Loucy (cell line): Measurements from ENCODE around the gene CROCC2.

Experiments used
- H2AFZ ChIP-seq: fragments of 200-600 bp; sonication (generic); 2 replicates; pipeline ENCODE4 v1.6.0; 2016; ENCODE audit warnings: antibody characterized with exemption, mild to moderate bottlenecking, low read length, moderate library complexity
- H3F3A ChIP-seq: fragments of 200-600 bp; 2 replicates; pipeline ENCODE4 v1.6.0; 2016; ENCODE audit warnings: antibody characterized with exemption, low read depth, mild to moderate bottlenecking
- H3K27me3 ChIP-seq: fragments of 200-600 bp; sonication (generic); 2 replicates; pipeline ENCODE4 v1.6.1; 2014; ENCODE audit warnings: low read length, mild to moderate bottlenecking; ENCODE audit not compliant: insufficient read depth, poor library complexity, severe bottlenecking
- H3K36me3 ChIP-seq: fragments of 200-600 bp; sonication (generic); 2 replicates; pipeline ENCODE4 v1.6.1; 2016; ENCODE audit warnings: low read length; ENCODE audit not compliant: insufficient read depth
- H3K4me1 ChIP-seq: fragments of 200-600 bp; sonication (generic); 2 replicates; pipeline ENCODE4 v1.5.1; 2014; ENCODE audit warnings: low read length, mild to moderate bottlenecking; ENCODE audit not compliant: insufficient read depth, poor library complexity, severe bottlenecking
- H3K4me2 ChIP-seq: fragments of 200-600 bp; sonication (generic); 2 replicates; pipeline ENCODE4 v1.6.0; 2014; ENCODE audit warnings: antibody characterized with exemption, low read length, low read depth, mild to moderate bottlenecking; ENCODE audit not compliant: poor library complexity, severe bottlenecking
- H3K4me3 ChIP-seq: fragments of 200-600 bp; sonication (generic); 2 replicates; pipeline ENCODE4 v1.5.1; 2014; ENCODE audit warnings: low read length, mild to moderate bottlenecking, mixed read lengths; ENCODE audit not compliant: poor library complexity, severe bottlenecking
- H3K79me2 ChIP-seq: fragments of 200-600 bp; sonication (generic); 2 replicates; pipeline ENCODE4 v1.6.1; 2014; ENCODE audit warnings: low read length; ENCODE audit not compliant: insufficient read depth
- H3K9ac ChIP-seq: fragments of 200-600 bp; sonication (generic); 2 replicates; pipeline ENCODE4 v1.6.0; 2014; ENCODE audit warnings: mild to moderate bottlenecking, low read depth, low read length, moderate library complexity; ENCODE audit not compliant: poor library complexity, severe bottlenecking
- H3K9me2 ChIP-seq: fragments of 200-600 bp; sonication (generic); replicated peaks from 2 replicates; pipeline ENCODE4 v1.6.1; 2016; ENCODE audit warnings: low read depth, low read length, mixed read lengths
- H3K9me3 ChIP-seq: fragments of 200-600 bp; sonication (generic); 2 replicates; pipeline ENCODE4 v1.6.1; 2014; ENCODE audit warnings: mild to moderate bottlenecking, antibody characterized with exemption, low read length, low read depth; ENCODE audit not compliant: insufficient read depth
- H4K20me1 ChIP-seq: fragments of 200-600 bp; sonication (generic); 2 replicates; pipeline ENCODE4 v1.6.0; 2014; ENCODE audit warnings: antibody characterized with exemption, low read length, mild to moderate bottlenecking; ENCODE audit not compliant: insufficient read depth, poor library complexity, severe bottlenecking
- CTCF ChIP-seq: fragments of 200-600 bp; sonication (generic); conservative IDR thresholded peaks from 2 replicates; pipeline ENCODE4 v1.5.1; 2014; ENCODE audit warnings: mild to moderate bottlenecking, antibody characterized with exemption, low read length
- EZH2phosphoT487 ChIP-seq: fragments of 200-600 bp; IDR thresholded peaks from 2 replicates; pipeline ENCODE4 v1.6.1; 2018; ENCODE audit warnings: antibody characterized with exemption, mild to moderate bottlenecking, moderate library complexity, borderline replicate concordance

The CROCC2 gene

GRCh38 chr2:241014764-241015163 lies 108.6 kb downstream of the CROCC2 start:
- no peak overlapping the region for H2AFZ ChIP-seq
- H3K4me2 ChIP-seq = no peak overlapping the region
- no peak for TF ChIP-seq EZH2phosphoT487
- no peak for TF ChIP-seq CTCF
- H3K27me3 ChIP-seq = no peaks in the 10 kb centered on the region
- no peaks in the 10 kb centered on the region for H3K9me2 ChIP-seq
- no peaks in the 10 kb centered on the region for H3K79me2 ChIP-seq
- no peak overlapping the region for H3K4me3 ChIP-seq
- peaks cover 2% of the 10 kb centered on the region; the same call in 1 of the 2 replicates for H3K9me3 ChIP-seq
- H3F3A ChIP-seq = no peaks in the 10 kb centered on the region
- H4K20me1 ChIP-seq = no peaks in the 10 kb centered on the region
- no peaks in the 10 kb centered on the region for H3K4me1 ChIP-seq
- no peaks in the 10 kb centered on the region for H3K36me3 ChIP-seq
- H3K9ac ChIP-seq = no peak overlapping the region

DNA sequence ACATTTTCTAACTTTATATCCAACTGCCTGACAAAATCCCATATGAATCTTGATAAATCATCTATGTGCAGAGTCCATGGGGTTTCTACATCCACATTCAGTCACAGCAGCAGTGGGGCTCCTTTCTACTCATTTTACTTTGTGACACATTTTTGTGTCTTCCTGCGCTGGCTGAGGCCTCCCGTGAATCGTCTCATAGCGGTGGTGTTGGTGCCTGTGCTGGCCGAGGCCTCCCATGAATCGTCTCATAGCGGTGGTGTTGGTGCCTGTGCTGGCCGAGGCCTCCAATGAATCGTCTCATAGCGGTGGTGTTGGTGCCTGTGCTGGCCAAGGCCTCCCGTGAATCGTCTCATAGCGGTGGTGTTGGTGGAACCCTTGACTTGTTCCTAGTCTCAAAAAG lies 109.3 kb downstream of the CROCC2 start:
- Histone ChIP-seq H3K27me3 (no peaks in the 10 kb centered on the region), H4K20me1 (no peaks in the 10 kb centered on the region), H3K4me1 (no peaks in the 10 kb centered on the region)

DNA sequence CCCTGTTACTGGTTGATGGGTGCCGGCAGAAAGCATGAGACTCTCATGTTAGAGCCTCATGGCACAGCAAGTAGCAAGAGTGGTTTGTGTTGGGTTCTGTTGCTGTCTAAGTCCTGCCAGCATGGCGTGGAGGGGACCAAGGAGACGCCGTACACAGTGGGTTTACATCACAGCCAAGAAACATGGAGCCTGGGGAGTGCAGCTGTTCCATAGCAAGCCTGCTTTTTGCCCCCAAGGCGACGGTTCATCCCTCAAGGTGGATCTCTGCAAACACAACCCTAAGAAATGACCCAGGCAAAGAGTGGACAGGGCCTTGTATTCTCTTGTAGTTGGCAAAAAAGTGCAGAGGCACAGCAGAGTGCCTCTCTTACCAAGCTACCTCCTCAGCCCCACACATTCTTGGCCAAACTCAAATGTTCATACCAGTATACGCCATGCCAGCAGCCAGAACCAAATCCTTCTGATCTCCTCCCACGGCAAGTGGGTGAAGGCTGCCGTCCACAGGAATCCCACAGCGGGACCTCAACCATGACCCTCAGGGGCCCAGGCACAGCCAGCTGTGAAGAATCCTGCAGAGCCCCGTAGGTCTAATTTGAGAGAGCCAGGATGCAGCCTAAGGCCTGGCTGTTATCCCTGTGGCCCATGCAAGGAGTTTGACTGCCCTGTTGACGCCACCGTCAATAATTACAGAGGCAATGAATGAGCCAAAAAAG lies 111.2 kb downstream of the CROCC2 start:
- no peaks in the 10 kb centered on the region for H3F3A ChIP-seq
- no peaks in the 10 kb centered on the region for H3K36me3 ChIP-seq
- H3K79me2 ChIP-seq = no peaks in the 10 kb centered on the region
- no peak overlapping the region for H3K4me2 ChIP-seq
- H2AFZ ChIP-seq = no peak overlapping the region
- peaks cover 2% of the 10 kb centered on the region; the same call in 1 of the 2 replicates for H3K9me3 ChIP-seq
- no peaks in the 10 kb centered on the region for H3K9me2 ChIP-seq
- TF ChIP-seq EZH2phosphoT487 = no peak
- TF ChIP-seq CTCF = no peak
- no peaks in the 10 kb centered on the region for H3K4me1 ChIP-seq
- H3K4me3 ChIP-seq = no peak overlapping the region
- H4K20me1 ChIP-seq = no peaks in the 10 kb centered on the region
- no peak overlapping the region for H3K9ac ChIP-seq
- no peaks in the 10 kb centered on the region for H3K27me3 ChIP-seq

More for the DNA sequence above, 109.3 kb downstream of the CROCC2 start:
- H3K9ac ChIP-seq = no peak overlapping the region
- no peak overlapping the region for H2AFZ ChIP-seq
- H3K4me2 ChIP-seq = no peak overlapping the region
- no peaks in the 10 kb centered on the region for H3K79me2 ChIP-seq
- no peaks in the 10 kb centered on the region for H3K36me3 ChIP-seq
- H3K9me2 ChIP-seq = no peaks in the 10 kb centered on the region
- H3K4me3 ChIP-seq = no peak overlapping the region
- peaks cover 2% of the 10 kb centered on the region; the same call in 1 of the 2 replicates for H3K9me3 ChIP-seq
- TF ChIP-seq EZH2phosphoT487 = no peak
- no peak for TF ChIP-seq CTCF
- no peaks in the 10 kb centered on the region for H3F3A ChIP-seq
